Activated CD4-positive, alpha-beta T cell treated with anti-CD3 and anti-CD28 coated beads, Interleukin-2, amount 10 ng/mL, durations not matched to agents 7 days and 5 days (primary cell): ENCODE results near the gene MAGI3. TPM values are rescaled to one million over a fixed set of nuclear protein-coding genes. Genes with fewer than 3 reads are reported as not detected.
"Not testable (repeated sequence)": the region's sequence is repeated elsewhere in the genome, so short reads cannot be mapped to it uniquely, and the experiment has no call there.

Experiments
- CTCF ChIA-PET: fragments of 350-600 bp; sonication (Branson Sonifier 250); formaldehyde crosslinking; loops from one replicate; lab custom pipeline; 2021; ENCODE audit warnings: antibody characterized with exemption; lab: Charles Lee
- POLR2A ChIA-PET: fragments of 350-600 bp; sonication (Branson Sonifier 250); formaldehyde crosslinking; loops from one replicate; lab custom pipeline; 2021; ENCODE audit warnings: antibody characterized with exemption; lab: Charles Lee
- DNase-seq: peaks from one replicate; pipeline ENCODE4 v3.0.0-alpha.2; 2020
- H3K27ac Mint-ChIP-seq: one replicate; pipeline ENCODE4 v1.8.0; 2021; ENCODE audit warnings: mild to moderate bottlenecking, moderate library complexity, mixed read lengths
- H3K27me3 Mint-ChIP-seq: one replicate; pipeline ENCODE4 v1.8.0; 2021; ENCODE audit warnings: mixed read lengths
- H3K36me3 Mint-ChIP-seq: one replicate; pipeline ENCODE4 v1.8.0; 2021; ENCODE audit warnings: low read depth, mixed read lengths
- H3K4me1 Mint-ChIP-seq: one replicate; pipeline ENCODE4 v1.8.0; 2021; ENCODE audit warnings: mixed read lengths
- H3K4me3 Mint-ChIP-seq: one replicate; pipeline ENCODE4 v1.8.0; 2021; ENCODE audit warnings: mild to moderate bottlenecking, moderate library complexity, mixed read lengths
- H3K9me3 Mint-ChIP-seq: one replicate; pipeline ENCODE4 v1.8.0; 2021; ENCODE audit warnings: mixed read lengths
- total RNA-seq, 2 experiments: library from RNA; stranded (reverse); gene quantifications; one replicate each; pipeline ENCODE4 v1.2.3, GENCODE V29; 2021

Gene MAGI3
- total RNA-seq, 2 experiments from 2014 or later = 10.8 to 11.0 TPM

GRCh38 chr1:113587475-113587874 lies 197.2 kb downstream of the MAGI3 start:
- Mint-ChIP-seq H3K4me3 (no peak overlapping the region), H3K36me3 (peaks cover 5% of the 10 kb centered on the region), H3K27ac (no peak overlapping the region), H3K4me1 (no peaks in the 10 kb centered on the region), H3K27me3 (no peaks in the 10 kb centered on the region), H3K9me3 (no peaks in the 10 kb centered on the region)
- ChIA-PET CTCF (no interaction called here), POLR2A (no interaction called here)
- DNase-seq = no peak

- Mint-ChIP-seq H3K27ac (no peak overlapping the region), H3K9me3 (peaks cover 7% of the 10 kb centered on the region), H3K36me3 (peaks cover 16% of the 10 kb centered on the region), H3K27me3 (no peaks in the 10 kb centered on the region), H3K4me3 (no peak overlapping the region), H3K4me1 (no peaks in the 10 kb centered on the region)
- ChIA-PET CTCF (interaction anchor here (1.1 kb wide), 1 partner anchor 24 kb away, joined by 3 read pairs; no protein-coding TSS in a partner anchor), POLR2A (no interaction called here)
- DNase-seq = no peak
Measured at GRCh38 chr1:113592230-113592629, 201.9 kb downstream of the MAGI3 start.

GRCh38 chr1:113593550-113594297 lies 203.4 kb downstream of the MAGI3 start:
- no peaks in the 10 kb centered on the region for H3K27me3 Mint-ChIP-seq

GRCh38 chr1:113604466-113604865 lies 214.2 kb downstream of the MAGI3 start:
- CTCF ChIA-PET = interaction anchor here (0.6 kb wide), 1 partner anchor 488 kb away, joined by 3 read pairs; no protein-coding TSS in a partner anchor
- DNase-seq, H3K27ac Mint-ChIP-seq, POLR2A ChIA-PET, H3K4me3 Mint-ChIP-seq, H3K36me3 Mint-ChIP-seq, H3K27me3 Mint-ChIP-seq: not testable (repeated sequence)
- Mint-ChIP-seq H3K4me1 (peaks cover 10% of the 10 kb centered on the region), H3K9me3 (peaks cover 17% of the 10 kb centered on the region)

More at GRCh38 chr1:113593550-113594297, 203.4 kb downstream of the MAGI3 start:
- Mint-ChIP-seq H3K4me1 (no peaks in the 10 kb centered on the region), H3K36me3 (peaks cover 26% of the 10 kb centered on the region), H3K27ac (no peak overlapping the region), H3K4me3 (no peak overlapping the region), H3K9me3 (peaks cover 22% of the 10 kb centered on the region)
- ChIA-PET POLR2A (no interaction called here), CTCF (no interaction called here)
- no peak for DNase-seq

DNA sequence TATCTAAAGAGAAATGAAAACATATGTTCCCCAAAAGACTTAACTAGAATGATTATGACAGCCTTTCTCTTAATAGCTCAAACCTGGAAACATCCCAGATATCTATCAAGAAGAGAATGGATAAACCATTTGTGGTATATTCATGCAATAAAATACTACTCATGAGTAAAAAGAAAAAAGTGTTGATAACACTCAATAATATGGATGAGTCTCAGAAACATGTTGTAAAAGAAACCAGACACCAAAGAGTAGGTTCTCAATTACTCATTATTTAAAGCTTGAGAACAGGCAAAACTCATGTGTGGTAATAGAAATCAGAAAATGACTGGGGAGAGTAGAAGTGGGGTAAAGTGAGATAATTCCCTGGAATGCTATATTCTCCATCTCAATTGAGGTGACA lies 214.8 kb downstream of the MAGI3 start:
- ChIA-PET POLR2A (no interaction called here), CTCF (no interaction called here)
- DNase-seq = no peak
- Mint-ChIP-seq H3K9me3 (peaks cover 17% of the 10 kb centered on the region), H3K27me3 (no peaks in the 10 kb centered on the region), H3K4me1 (peaks cover 10% of the 10 kb centered on the region), H3K27ac (no peak overlapping the region), H3K4me3 (no peak overlapping the region), H3K36me3 (peaks cover 8% of the 10 kb centered on the region)

DNA sequence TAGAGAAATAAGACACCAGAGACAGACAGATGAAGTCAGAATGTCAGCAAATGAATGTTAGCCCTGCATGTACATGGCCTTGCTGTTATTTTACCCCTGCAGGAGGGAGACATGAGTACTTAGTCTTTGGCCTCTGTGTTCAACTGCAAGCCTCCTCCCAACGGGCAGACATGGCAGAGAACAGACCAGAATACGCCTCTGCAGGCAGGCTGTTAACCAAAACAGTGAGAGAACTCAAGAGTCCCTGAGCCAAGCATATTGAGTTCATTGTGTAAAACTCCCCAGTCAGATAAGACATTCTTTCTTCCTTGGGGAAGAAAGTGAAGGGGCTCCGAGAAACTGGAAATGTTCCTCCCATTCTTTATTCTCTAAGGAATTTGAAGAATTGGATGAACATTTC lies 218.1 kb downstream of the MAGI3 start:
- no peak overlapping the region for H3K27ac Mint-ChIP-seq
- no peaks in the 10 kb centered on the region for H3K27me3 Mint-ChIP-seq
- POLR2A ChIA-PET = no interaction called here
- peaks cover 2% of the 10 kb centered on the region for H3K36me3 Mint-ChIP-seq
- no peak for DNase-seq
- H3K4me3 Mint-ChIP-seq = no peak overlapping the region
- CTCF ChIA-PET = no interaction called here
- peaks cover under 1% of the 10 kb centered on the region for H3K4me1 Mint-ChIP-seq
- peaks cover 10% of the 10 kb centered on the region for H3K9me3 Mint-ChIP-seq

GRCh38 chr1:113610372-113610771 lies 220.1 kb downstream of the MAGI3 start:
- no peaks in the 10 kb centered on the region for H3K4me1 Mint-ChIP-seq
- no peak for DNase-seq
- H3K36me3 Mint-ChIP-seq = peaks cover 2% of the 10 kb centered on the region
- no peak overlapping the region for H3K4me3 Mint-ChIP-seq
- peaks cover 2% of the 10 kb centered on the region for H3K9me3 Mint-ChIP-seq
- no peaks in the 10 kb centered on the region for H3K27me3 Mint-ChIP-seq
- ChIA-PET POLR2A (no interaction called here), CTCF (no interaction called here)
- H3K27ac Mint-ChIP-seq = no peak overlapping the region

DNA sequence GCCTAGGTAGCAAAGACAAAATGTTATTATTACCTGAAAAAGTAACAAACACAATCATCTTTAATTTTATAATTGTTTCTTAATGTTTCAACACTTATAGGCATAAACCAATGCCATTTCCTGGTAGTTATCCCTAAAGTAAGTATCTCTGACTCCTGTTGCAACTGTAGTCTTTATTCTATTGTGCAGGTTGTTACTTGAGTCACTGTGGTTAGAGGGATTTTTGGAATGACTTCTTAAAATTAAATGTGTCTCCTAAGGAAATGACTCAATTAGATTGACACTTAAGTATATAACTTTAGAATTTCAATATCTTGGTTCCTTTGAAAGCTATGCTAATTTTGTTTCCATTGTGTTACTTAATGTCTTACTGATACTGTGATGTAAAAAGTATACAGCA lies 225.1 kb downstream of the MAGI3 start:
- Mint-ChIP-seq H3K4me3 (no peak overlapping the region), H3K9me3 (peaks cover 2% of the 10 kb centered on the region), H3K4me1 (no peaks in the 10 kb centered on the region), H3K27me3 (no peaks in the 10 kb centered on the region), H3K36me3 (peaks cover 2% of the 10 kb centered on the region), H3K27ac (no peak overlapping the region)
- ChIA-PET CTCF (no interaction called here), POLR2A (no interaction called here)
- no peak for DNase-seq

DNA sequence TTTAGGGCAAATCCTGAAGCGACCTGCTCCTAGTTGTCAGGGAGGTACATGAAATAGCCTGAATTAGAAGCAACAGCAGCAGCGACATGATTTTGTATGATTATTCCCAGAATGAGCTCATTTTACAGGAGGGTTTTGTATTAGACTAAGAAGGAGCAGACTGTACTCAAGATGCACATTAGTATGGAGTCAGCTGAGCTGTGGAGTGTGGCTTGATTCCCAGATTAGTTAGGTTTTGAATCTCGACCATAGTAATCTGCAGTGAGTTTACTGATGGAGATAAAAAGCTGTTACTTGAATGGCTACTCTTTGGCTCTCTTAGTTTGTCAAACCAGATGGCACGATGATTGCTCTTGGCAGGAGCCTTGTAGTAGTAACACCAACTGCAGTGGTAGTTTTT lies 225.8 kb downstream of the MAGI3 start:
- ChIA-PET CTCF (interaction anchor here (1.7 kb wide), 1 partner anchor 24 kb away, joined by 3 read pairs; no protein-coding TSS in a partner anchor), POLR2A (no interaction called here)
- Mint-ChIP-seq H3K27me3 (no peaks in the 10 kb centered on the region), H3K4me3 (no peak overlapping the region), H3K27ac (no peak overlapping the region), H3K36me3 (peaks cover 5% of the 10 kb centered on the region), H3K4me1 (no peaks in the 10 kb centered on the region), H3K9me3 (peaks cover 2% of the 10 kb centered on the region)
- no peak for DNase-seq

DNA sequence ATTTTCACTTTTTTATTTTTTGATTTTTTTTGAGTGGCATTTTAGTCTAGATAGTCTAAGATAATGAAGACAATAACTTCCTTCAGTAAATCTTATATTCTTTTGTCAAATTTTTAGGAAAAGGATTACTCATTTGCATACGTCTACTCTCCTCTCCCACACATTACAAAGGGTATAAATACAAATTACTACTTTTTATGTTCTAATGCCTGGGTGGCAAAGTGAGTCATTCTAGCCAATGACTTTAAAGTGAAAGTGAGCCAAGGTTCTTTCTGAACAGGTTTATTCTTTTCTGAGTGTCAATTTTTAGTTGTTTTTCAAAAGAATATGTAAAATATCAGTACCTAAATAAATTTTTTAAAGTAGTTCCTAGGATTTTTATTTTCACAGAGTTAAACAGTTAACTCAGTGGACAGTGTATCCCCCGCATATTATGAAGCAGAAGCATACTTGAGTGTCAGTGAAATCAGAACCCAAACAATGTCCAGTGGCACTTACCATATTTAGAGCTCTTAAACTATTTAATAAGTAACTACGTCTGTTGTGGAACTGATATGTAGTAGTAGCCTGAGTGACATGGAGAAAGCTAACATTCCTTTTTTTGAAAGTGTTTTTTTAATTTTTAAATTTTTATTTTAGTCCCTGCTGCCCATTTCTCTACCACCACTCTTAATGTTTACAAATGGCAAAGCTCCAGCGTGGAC lies 227.3 kb downstream of the MAGI3 start:
- Mint-ChIP-seq H3K27ac (no peak overlapping the region), H3K4me1 (no peaks in the 10 kb centered on the region), H3K36me3 (peaks cover 4% of the 10 kb centered on the region), H3K4me3 (no peak overlapping the region), H3K27me3 (no peaks in the 10 kb centered on the region), H3K9me3 (no peaks in the 10 kb centered on the region)
- CTCF ChIA-PET = interaction anchor here (1.7 kb wide), 1 partner anchor 25 kb away, joined by 3 read pairs; no protein-coding TSS in a partner anchor
- DNase-seq = no peak
- POLR2A ChIA-PET = interaction anchor here (0.6 kb wide), 1 partner anchor 82 kb away, joined by 3 read pairs; no protein-coding TSS in a partner anchor

GRCh38 chr1:113628997-113629396 lies 238.7 kb downstream of the MAGI3 start:
- Mint-ChIP-seq H3K36me3 (peaks cover 1% of the 10 kb centered on the region), H3K27ac (no peak overlapping the region), H3K27me3 (no peaks in the 10 kb centered on the region), H3K4me1 (no peaks in the 10 kb centered on the region), H3K4me3 (no peak overlapping the region), H3K9me3 (peaks cover 17% of the 10 kb centered on the region)
- CTCF ChIA-PET = no interaction called here
- POLR2A ChIA-PET = no interaction called here
- no peak for DNase-seq

DNA sequence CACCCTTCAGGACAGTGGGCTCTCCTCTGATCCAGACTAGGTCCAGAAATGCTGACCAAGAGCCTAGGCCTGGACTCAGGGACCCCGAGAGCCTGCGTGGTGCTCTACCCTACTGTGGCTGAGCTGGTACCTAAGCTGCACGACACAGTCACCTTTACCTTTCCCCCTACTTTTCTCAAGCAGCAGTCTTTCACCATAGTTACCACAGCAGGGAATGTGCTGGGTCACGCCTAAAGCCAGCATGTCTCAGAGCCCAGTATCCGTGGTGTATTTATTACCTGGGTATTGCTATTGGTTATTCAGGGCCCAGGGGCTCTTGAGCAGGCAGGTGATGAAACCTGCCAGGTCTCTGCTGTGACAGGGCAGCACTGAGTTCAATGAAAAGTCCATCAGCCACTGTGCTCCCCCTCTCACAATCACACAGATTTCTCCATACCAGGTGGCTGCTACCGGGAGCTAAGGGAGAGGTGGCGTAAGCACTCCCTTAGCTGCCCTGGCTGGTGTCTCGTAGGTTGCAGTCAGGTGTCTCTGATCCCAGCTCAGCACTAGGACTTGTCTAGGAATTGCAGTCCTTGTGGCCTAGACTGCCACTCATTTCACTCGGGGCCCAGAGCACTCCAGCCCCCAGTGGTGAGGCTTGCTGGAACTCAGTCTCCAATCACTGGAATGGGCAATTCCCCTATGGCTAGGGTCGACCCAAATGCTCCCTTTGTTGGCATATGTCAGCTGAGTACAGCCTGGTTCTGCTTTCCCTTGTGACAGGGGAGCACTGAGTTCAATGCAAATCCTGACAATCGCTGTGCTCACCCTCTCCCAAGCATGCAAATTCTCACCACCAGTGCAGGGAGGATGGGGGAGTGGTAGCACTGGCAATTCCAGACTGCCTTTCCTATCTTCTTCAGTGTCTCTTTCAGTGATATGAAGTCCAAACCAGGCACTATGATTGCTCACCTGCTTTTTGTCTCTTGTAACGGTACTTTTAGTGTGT lies 240.3 kb downstream of the MAGI3 start:
- H3K36me3 Mint-ChIP-seq = peaks cover 1% of the 10 kb centered on the region
- POLR2A ChIA-PET = interaction anchor here (0.6 kb wide), 1 partner anchor 105 kb away, joined by 8 read pairs; no protein-coding TSS in a partner anchor
- H3K27me3 Mint-ChIP-seq = no peaks in the 10 kb centered on the region
- H3K4me1 Mint-ChIP-seq = no peaks in the 10 kb centered on the region
- H3K4me3 Mint-ChIP-seq = no peak overlapping the region
- H3K27ac Mint-ChIP-seq = no peak overlapping the region
- H3K9me3 Mint-ChIP-seq = peaks cover 17% of the 10 kb centered on the region
- DNase-seq = no peak
- CTCF ChIA-PET = no interaction called here
